Retina (tissue), 1 donor: ENCODE results near the gene SLC12A6.
A peak's percentile ranks its signal among the peaks of the same experiment; 100 is the strongest.

Source experiments
- DNase-seq: peaks from one replicate; pipeline ENCODE4 v3.0.0-alpha.2; 2016

Gene SLC12A6

DNA sequence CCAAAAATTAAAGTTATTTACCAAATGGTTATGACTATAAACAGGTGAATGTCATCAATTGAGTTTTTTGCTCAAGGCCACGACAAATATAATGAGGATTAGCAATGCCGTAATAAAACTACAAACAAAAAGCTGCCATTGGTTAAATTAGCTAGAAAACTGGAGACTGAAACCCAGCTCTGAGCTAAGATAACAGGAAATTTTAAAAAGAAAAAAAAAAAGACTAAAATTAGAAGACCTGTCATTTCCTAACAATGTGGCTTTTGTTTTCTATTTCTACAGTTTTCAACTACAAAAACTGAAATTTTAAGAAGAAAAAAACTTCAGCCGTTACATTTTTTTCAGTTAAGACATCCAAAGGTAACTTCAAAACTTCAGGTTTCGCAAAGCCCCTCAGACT, 9.7 kb downstream of the SLC12A6 start:
- no peak for DNase-seq

DNA sequence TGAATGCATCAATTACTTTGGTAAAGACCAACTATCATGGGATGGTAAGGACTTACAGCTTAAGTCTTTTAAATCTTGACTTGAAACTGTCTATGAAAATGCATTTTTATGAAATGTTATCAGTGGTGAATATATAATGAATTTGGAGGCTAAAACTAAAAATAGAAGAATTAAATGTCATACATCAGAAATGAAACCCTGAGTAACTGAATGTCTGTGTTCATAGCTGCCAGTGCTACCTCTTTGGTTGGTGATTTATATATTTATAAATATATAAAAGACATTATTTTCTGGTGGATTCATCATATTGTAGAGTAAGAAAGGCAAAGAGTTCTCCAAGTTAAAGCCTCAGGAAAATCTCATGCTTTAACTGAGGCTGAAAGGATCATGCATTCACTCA, 12.2 kb downstream of the SLC12A6 start:
- no peak for DNase-seq

DNA sequence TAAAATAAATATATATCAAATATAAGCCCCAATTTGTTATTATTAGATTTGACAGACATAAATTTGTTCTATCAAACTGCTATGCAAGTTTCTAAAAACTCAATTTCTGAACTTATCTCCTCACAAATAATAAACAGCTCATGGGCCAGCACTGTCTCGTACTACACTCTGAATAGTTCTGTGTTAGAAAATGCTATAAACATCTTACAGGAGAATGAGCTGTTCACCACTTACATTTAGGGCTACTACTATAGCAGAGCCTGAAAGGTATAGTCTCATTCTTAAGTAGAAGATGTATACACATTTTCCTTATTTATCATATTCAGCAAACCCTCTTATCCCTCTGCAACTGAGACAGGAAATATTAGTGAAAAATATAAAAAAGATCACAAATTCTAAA, 12.6 kb downstream of the SLC12A6 start:
- no peak for DNase-seq

DNA sequence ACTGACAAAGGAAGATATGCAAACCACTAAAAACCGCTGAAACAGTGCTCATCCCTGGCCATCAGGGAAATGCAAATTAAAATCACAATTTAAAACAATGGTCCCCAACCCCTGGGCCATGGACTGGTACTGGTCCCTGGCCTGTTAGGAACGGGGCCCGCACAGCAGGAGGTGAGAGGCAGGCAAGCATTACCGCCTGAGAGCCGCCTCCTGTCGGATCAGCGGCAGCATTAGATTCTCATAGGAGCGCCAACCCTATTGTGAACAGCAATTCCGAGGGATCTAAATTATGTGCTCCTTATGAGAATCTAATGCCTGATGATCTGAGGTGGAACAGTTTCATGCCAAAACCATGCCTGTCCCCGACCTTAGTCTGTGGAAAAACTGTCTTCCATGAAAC, 14.4 kb downstream of the SLC12A6 start:
- no peak for DNase-seq

DNA sequence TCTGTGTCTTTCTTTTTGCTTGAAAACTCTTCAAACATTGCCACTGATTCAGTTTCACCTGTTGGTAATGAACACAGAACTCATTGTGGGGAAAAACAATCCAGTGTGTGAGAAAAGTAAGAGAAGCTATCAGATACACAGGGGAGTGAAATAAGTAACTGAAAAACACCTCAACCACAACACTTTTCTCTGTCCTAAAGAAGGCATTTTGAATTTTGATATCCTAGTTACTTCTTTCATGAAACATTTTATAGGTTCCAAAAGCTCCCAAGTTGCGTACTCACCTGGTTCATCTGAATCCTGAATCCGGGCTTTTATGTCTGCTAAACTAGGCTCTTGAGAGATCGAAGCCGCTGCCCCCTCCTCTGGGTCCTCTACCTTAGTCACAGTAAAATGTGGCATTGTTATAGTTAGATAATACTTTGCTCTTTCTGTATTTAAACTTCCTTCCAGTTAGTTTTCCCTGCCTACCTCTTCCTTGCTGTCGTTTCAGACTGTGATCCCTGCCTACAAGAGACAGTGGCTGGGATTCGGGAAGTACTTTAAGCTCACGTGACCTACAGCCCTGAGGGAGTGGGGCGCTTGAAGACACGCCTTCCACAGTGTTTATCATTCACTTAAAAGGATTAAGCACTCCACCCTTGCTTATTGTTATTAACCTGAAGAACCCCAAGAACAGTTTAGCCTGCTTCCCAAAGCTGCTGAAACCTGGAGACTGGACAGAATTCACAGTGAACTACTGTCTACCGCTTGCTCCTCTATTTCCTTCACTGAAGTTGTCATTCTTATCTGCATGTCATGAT, 19.1 kb downstream of the SLC12A6 start:
- DNase-seq, result peak; percentile 60

DNA sequence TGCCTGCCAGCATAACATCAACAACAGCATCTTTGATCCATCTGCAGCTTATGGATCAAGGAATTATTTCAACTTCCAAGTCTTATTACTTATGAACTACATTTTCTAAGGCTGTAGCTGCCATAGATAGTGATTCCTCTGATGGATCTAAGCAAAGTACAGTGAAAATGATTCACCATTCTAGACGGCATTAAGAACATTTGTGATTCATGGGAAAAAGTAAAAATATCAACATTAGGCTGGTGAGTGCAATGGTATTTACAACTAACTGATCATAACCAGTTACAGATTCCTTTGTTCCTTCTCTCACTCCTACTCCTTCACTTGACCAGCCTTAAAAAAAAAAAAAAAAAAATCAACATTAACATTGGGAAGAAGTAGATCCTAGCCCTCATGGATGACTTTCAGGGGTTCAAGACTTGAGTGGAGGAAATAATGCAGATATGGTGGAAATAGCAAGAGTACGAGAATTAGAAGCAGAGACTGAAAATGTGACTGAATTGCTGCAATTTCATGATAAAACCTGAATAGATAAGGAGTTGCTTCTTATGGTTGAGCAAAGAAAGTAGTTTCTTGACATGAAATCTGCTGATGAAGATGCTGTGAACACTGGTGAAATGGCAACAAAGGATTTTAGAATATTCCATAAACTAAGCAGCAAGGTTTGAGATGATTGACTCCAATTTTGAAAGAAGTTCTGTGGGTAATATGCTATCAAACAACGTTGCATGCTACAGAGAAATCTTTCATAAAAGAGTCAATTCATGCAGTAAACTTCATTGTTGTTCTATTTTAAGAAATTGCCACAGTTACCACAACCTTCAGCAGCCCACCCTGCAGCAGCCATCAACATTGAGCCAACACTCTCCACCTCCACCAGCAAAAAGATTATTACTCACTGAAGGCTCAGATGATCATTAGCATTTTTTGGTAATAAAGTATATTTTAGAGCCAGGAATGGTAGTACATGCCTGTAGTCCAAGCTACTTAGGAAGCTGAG, 22.8 kb downstream of the SLC12A6 start:
- DNase-seq, result no peak

DNA sequence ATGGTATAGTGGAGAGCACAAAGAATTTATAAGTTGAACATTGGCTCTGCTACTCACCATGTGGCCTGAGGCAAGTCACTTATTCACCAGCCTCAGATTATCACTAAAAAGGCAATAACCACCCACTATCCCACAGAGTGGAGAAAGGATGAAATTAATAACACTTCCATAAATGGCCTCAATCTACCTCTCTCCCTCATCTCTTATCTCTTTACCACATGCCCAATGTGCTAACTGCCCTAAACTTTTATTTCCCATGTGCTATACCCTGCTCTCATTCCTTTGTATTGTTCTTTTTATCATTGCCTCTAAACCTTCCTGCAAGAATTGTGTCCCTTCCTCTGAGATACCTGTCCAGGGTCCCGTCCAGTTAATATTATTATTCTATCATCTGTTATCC, 26.0 kb downstream of the SLC12A6 start:
- no peak for DNase-seq

DNA sequence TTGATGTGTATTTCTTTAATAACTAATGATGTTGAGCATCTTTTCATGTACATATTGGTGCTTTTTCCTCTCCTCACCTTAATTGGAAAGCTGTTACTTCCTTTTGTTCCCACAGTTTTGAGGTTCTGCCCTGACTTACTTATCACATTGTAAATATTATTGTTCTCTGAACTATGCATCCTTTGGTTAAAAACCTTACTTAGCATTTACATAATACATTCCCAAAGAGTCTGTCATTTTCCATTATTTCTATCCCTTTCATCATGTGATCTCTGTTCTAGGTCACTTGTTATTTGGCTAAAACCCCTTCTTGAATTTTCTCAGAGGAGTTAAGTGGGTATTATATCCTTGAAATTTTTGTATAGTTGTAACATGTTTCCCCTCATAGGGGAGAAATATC, 33.0 kb downstream of the SLC12A6 start:
- no peak for DNase-seq

DNA sequence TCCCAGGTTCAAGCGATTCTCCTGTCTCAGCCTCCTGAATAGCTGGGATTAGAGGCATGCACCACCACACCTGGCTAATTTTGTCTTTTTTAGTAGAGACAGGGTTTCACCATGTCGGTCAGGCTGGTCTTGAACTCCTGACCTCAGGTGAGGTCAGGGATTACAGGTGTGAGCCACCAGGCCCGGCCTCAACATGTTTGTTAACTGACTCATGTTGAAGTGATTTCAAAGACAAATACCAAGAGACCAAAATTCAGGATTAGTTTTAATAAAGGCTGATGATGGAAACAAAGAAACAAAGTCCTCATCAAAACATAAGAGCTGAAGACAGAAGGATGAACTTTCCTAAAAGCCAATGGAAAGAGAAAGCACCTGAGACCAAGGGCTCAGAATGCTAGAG, 36.5 kb downstream of the SLC12A6 start:
- DNase-seq, result no peak

DNA sequence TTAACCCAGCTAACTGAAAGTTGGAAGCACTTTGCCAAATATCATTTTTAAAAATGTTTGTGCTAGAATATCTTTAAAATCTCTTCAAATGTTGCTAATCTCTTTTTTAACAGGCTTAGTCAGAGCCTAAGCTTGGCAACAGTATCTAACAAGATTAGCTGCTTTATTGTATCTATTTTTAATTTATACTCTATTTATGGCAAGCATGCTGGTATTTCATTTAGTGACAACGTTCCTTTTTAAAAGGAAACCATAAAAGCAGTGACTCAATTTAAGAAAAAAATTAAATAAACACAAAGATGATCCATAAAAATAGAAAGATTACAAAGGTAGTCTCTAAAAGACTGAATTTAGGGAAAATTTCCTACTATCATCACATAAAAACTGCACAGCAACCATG, 40.5 kb downstream of the SLC12A6 start:
- DNase-seq, result no peak

DNA sequence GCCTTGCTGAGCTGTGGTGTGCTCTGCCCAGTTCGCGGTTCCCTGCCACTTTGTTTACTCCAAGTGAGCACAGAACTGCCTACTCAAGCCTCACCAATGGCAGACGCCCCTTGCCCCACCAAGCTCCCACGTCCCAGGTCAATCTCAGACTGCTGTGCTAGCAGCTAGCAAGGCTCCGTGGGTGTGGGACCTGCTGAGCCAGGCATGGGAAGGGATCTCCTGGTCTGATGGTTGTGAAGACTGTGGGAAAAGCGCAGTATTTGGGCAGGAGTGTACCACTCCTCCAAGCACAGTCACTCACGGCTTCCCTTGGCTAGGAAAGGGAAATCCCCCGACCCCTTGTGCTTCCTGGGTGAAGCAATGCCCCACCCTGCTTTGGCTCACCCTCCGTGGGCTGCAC, 45.0 kb downstream of the SLC12A6 start:
- no peak for DNase-seq

DNA sequence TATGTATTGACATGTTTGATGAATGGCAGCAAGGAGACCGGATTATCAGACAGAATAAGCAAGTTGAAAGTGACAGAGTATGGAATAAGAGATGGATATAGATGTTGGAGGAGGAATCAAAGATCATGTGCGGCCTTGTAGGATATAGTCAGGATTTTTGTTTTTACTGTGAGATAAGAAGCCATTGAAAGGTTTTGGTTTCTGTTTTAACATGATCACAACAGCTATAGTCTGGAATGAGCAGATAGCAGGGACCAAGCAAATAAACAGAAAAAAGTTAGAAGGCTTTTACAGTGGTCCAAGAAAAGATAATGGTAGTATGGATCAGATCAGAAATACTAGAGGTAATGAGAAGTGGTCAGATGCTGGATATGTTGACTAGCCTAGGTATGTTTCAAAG, 52.6 kb downstream of the SLC12A6 start:
- DNase-seq, result no peak

DNA sequence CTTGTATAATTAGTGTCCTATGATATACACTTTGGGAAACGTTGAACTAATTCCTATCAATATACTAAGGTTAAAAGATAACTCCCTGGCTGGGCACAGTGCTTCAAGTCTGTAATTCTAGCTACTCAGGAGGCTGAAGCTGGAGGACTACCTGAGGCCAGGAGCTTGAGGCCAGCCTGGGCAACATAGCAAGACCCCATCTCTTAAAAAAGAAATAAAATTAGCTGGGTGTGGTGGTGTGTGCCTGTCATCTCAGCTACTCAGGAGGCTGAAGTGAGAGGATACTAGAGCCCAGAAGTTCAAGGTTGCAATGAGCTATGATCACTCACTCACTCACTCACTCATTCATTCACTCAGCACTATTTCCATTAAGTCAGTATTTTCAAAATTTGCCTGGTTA, 55.2 kb downstream of the SLC12A6 start:
- DNase-seq, result no peak

DNA sequence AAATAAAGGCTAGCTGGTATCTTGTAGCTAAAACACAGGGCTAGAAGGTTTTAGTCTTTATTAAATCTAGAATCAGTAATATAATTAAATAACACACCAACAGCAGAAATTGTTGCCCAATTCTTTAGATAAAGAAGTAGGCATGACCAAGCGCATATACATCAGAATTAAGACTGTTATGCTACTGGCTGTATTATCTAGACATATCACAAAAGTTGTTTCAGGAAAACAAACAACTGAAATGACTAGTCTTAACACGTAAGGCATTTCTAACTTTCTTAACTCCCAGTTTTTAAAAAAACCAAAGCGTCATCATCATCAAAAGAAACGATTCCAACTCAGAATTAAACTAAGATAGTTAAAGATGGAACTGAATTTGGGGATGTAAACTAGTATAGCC, 57.4 kb downstream of the SLC12A6 start:
- no peak for DNase-seq

DNA sequence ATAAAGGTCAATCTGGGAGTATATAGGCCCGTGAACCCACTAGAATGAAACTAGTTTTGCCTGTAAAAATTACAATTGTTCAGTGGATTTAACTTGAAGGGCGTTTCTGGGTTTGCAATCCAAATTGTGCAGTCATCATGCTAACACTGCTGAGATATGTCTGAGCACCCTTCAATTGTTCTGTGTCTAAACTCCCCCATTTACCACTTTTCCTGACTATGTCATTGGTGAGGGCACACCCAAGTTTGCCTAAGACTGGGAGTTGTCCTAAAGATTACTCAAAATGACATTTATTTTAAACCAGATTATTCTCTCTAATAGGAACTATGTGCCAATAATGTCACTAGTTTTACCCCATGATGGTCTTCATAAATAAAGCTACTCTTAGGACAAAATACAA, 58.2 kb downstream of the SLC12A6 start:
- no peak for DNase-seq

DNA sequence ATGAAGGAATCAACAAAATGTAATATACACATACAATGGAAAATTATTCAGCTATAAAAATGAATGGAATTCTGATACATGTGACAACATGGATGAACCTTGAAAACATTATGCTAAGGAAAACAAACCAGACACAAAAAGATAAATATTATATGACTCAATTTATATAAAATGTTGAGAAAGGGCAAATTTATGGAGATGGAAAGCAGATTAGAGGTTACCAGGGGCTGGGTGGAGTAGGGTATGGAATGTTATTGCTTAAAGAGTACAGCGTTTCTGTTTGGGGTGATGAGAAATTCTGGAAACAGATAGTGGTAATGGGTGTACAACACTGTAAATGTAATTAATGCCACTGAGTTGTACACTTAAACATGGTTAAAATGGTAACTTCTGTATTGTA, 61.9 kb downstream of the SLC12A6 start:
- no peak for DNase-seq

DNA sequence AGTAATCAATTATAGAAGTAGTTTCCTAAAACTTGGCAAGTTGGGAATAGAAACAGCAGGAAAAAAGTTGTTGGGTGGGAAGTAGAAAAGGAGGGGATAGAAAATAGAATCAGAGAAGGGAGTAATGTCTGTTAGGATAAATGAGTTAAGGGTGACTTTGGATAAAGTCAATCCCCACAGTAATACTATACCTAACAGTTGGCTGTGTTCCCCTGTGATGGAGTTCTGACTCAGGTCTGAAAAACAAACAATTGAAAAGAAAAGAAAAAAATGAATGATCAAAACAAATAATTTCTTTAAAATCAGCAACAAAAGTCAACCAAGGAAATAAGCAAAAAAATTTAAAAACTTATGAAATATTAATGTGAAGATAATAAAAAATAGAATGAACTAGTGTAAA, 62.4 kb downstream of the SLC12A6 start:
- DNase-seq, result no peak

DNA sequence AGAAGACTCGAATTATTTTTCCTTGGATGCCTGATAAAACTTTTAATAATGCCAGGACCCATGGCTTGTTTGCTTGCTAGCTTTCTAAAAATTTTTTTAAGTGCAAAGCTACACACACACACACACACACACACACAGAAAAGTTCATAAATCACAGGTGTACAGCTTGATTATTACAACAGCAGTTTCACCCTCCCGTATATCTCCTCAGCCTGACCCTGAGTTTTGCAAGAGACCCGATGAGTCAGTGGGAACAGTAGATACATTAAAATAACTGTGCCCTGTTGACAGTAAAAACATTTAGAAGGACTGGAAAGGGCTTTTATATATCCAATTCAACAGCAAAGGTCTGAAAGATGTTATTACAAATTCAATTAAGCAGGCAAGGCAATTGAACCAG, 66.1 kb downstream of the SLC12A6 start:
- no peak for DNase-seq

DNA sequence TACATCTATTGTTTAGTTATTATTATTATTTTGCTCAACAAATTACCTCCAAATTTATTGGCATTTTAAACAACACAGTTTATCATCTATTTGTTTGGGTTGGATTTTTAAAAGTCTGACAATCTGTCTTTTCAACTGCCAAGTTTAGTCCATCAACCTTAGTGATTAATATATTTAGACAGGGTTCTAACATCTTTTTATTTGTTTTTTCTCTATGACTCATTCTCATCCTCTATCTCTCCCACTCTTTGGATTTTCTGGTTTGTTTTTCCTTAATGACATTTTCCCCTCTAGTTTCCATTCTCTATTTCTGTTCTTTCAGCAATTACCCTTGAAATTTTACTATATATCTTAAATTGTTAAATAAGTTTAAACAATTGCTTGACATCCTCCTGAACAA, 70.8 kb downstream of the SLC12A6 start:
- no peak for DNase-seq

DNA sequence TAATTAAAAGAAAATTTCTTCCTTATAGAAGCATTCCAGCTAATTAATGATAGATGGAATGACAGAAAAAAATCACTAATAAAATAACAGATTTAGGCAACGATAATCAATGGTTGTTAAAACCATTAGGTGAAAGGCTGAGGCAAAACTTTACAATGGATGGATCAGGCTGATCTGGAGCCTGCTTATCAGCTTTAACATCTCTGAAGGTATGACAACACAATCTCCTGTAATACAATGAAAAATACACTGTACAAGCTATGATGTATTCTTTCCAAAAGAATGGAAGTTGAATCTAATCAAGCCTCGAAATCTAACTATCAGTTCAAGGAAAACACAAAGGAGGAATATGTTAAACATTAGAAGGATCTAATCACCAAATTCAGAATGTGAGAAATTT, 73.5 kb downstream of the SLC12A6 start:
- no peak for DNase-seq

DNA sequence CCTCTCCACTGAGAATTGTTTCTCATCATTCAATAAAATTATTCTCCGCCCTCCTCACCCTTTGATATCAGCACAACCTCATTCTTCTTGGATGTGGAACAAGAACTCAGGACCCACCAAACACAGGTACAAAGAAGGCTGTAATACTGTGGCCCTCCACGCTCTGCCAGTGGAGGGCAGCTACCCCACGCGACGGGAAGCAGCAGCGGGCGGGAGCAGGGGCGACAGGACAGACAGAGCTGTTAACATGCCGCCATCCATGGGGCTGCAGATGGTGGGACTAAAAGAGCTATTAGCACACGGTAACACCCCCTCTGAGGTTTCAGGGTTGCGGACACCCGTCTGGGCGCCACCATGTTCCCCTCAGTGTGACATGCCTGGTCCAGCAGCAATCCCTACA, 75.2 kb downstream of the SLC12A6 start:
- DNase-seq, result no peak

DNA sequence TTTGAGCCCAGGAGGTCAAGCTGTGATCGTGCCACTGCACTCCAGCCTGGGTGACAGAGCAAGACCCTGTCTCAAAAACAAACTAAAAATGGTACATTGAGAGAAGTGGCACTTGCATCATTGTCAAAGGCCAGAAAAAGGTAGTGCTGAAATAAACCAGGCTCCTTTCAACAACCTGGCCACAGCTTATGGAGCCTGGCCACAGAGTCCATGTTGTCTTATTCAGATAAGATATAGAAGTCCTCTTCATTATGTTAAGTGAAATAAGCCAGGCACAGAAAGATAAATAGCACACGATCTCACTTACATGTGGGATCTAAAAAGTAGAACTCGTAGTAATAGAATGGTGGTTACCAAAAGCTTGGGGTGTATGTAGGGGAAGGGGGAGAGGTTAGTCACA, 78.0 kb downstream of the SLC12A6 start:
- no peak for DNase-seq

DNA sequence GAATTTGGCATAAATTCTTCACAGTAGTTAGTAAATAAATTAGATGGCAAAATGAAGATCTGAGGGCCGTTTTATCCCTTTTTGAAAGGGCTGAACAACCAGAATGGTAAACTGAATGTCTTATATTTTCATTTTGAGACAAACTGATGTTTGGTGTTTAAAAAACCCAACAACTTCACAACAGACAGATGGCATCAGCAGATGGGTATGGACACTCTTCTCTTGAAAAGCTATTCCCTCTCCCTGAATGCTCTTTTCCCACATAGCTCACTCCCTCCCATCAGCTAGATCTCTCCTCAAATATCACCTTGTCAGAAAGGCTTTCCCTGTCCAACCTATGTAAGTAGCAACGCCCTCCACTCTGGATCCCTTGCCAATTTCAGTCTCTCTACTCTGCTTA, 79.4 kb downstream of the SLC12A6 start:
- DNase-seq, result no peak

DNA sequence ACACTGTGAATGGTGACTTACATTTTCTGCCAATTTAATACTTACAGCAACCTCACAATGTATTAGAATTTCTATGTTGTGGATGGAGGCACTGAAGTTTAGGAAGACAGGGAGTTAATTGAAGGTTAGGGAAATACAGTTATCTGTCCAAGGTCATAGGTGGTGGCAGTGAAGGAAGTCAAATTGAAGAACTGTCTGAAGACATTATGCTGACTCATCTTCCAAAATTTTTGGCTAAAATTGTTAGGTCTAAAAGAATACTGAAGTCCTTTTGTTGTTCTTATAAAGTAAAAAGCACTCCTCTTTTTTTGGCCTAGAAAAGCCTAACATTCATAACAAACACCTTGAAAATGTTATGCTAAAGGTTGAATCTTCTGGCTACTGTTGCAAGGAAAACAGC, 85.0 kb downstream of the SLC12A6 start:
- DNase-seq, result no peak
